Measurements from ENCODE around the gene CYP39A1. TPM values are rescaled to one million over a fixed set of nuclear protein-coding genes. Genes with fewer than 3 reads are reported as not detected.

CYP39A1 gene, protein sequence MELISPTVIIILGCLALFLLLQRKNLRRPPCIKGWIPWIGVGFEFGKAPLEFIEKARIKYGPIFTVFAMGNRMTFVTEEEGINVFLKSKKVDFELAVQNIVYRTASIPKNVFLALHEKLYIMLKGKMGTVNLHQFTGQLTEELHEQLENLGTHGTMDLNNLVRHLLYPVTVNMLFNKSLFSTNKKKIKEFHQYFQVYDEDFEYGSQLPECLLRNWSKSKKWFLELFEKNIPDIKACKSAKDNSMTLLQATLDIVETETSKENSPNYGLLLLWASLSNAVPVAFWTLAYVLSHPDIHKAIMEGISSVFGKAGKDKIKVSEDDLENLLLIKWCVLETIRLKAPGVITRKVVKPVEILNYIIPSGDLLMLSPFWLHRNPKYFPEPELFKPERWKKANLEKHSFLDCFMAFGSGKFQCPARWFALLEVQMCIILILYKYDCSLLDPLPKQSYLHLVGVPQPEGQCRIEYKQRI
- 1 to 10 TPM; 6.0 to 6.3 TPM for total RNA-seq

- Histone ChIP-seq H3K27ac (peak within 1 kb of the TSS; percentile 48 to 86 (median 76)), H3K27me3 (no peaks in the 10 kb centered on the region), H3K9me3 (no peaks in the 10 kb centered on the region), H3K4me1 (peaks cover 13% of the 10 kb centered on the region), H3K36me3 (replicated peaks in 1 of 2; ENCODE audit: insufficient read depth in 1 of 2, low read depth in 2 of 2) (no peaks in the 10 kb centered on the region), H3K4me3 (peak within 1 kb of the TSS; percentile 42 to 78)
- ATAC-seq (peak; percentile 99), DNase-seq (peak; percentile 96 to 99 (median 97))
- TF ChIP-seq POLR2A (IDR thresholded peaks at IDR 0.05): peak; percentile 36 to 83 (median 81)
- TF ChIP-seq CTCF (IDR thresholded peaks at IDR 0.05): peak in 1 of 7 experiments; percentile 4
- intact Hi-C loops (cut with DNase I): no loop called here
- WGBS, 2 donors: 0 to 1% methylated on average over 29 to 72 of the region's 72 CpGs
These were observed at the start of gene CYP39A1, which contains the start of gene SLC25A27 for GRCh38 chr6:46652603-46653438. TSS of gene CYP39A1 (minus strand) at chr6:46652818. CDS start at chr6:46652582, 236 bp downstream. TSS of gene SLC25A27 (plus strand) at chr6:46652975. CDS start at chr6:46653193, 218 bp downstream.

GRCh38 chr6:46699970-46700369, 47.4 kb upstream of the CYP39A1 start:
- ATAC-seq: no peak

GRCh38 chr6:46690911-46691451, 38.4 kb upstream of the CYP39A1 start:
- TF ChIP-seq POLR2A (IDR thresholded peaks at IDR 0.05): no peak
- no peak for TF ChIP-seq CTCF (IDR thresholded peaks at IDR 0.05)
- Histone ChIP-seq H3K36me3 (replicated peaks in 1 of 2; ENCODE audit: insufficient read depth in 1 of 2, low read depth in 2 of 2) (no peaks in the 10 kb centered on the region), H3K4me1 (no peaks in the 10 kb centered on the region), H3K9me3 (no peaks in the 10 kb centered on the region), H3K27ac (no peak overlapping the region), H3K27me3 (no peaks in the 10 kb centered on the region), H3K4me3 (no peak overlapping the region)
- ATAC-seq (no peak), DNase-seq (no peak)
- 67 to 68% methylated on average over 1 of the region's 1 CpG for WGBS, 2 donors
- intact Hi-C loops (cut with DNase I): no loop called here

More at GRCh38 chr6:46699970-46700369, 47.4 kb upstream of the CYP39A1 start:
- Histone ChIP-seq H3K27ac (no peak overlapping the region), H3K9me3 (no peaks in the 10 kb centered on the region), H3K4me3 (no peak overlapping the region), H3K4me1 (no peaks in the 10 kb centered on the region), H3K36me3 (replicated peaks in 1 of 2; ENCODE audit: insufficient read depth in 1 of 2, low read depth in 2 of 2) (no peaks in the 10 kb centered on the region), H3K27me3 (no peaks in the 10 kb centered on the region)
- WGBS, 2 donors: 62 to 63% methylated on average over 1 of the region's 1 CpG
- DNase-seq: no peak
- TF ChIP-seq POLR2A (IDR thresholded peaks at IDR 0.05) (no peak), CTCF (IDR thresholded peaks at IDR 0.05) (no peak)
- intact Hi-C loops (cut with DNase I): no loop called here

DNA sequence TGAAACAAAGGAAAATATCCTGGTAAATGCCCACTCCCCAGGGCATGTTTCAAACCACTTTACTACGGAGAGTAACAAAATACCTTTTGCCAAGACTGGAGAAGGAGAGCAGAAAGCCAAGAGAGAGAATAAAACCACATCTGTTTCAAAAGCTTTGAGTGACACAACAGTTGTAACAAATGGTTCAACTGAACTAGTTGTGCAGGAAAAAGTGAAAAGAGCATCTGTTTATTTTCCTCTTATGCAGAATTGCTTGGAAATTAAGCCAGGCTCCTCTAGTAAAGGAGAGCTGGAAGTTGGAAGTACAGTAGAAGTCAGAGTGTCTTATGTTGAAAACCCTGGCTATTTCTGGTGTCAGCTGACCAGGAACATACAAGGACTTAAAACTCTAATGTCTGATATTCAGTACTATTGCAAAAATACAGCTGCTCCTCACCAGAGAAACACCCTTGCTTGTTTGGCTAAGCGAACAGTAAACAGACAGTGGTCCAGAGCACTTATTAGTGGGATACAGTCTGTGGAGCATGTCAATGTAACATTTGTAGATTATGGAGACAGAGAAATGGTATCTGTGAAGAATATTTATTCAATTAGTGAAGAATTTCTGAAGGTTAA, 37.6 kb upstream of the CYP39A1 start:
- DNase-seq (no peak), ATAC-seq (no peak)
- Histone ChIP-seq H3K4me3 (no peak overlapping the region), H3K4me1 (no peaks in the 10 kb centered on the region), H3K9me3 (no peaks in the 10 kb centered on the region), H3K36me3 (replicated peaks in 1 of 2; ENCODE audit: insufficient read depth in 1 of 2, low read depth in 2 of 2) (no peaks in the 10 kb centered on the region), H3K27ac (no peak overlapping the region), H3K27me3 (no peaks in the 10 kb centered on the region)
- no peak for TF ChIP-seq CTCF (IDR thresholded peaks at IDR 0.05)
- no peak for TF ChIP-seq POLR2A (IDR thresholded peaks at IDR 0.05)
- WGBS, 2 donors: 88 to 93% methylated on average over 2 of the region's 2 CpGs
- intact Hi-C loops (cut with DNase I): no loop called here

All from body of pancreas (tissue), 4 donors.